Stimulated activated naive CD8-positive, alpha-beta T cell treated with anti-CD3 and anti-CD28 coated beads, Interleukin-15, Interleukin-2, amounts not matched to agents 100 U/mL and 50 U/mL, for 24 hours (primary cell): ENCODE results near the gene PCYOX1L.
"Not testable (repeated sequence)": the region's sequence is repeated elsewhere in the genome, so short reads cannot be mapped to it uniquely, and the experiment has no call there.

Experiments
- ATAC-seq: fragments of 150-1000 bp; cut with Tn5 transposase; one replicate; pipeline ENCODE4 v1.10.0; 2021
- DNase-seq: peaks from one replicate; pipeline ENCODE4 v3.0.0; 2021

The PCYOX1L gene

DNA sequence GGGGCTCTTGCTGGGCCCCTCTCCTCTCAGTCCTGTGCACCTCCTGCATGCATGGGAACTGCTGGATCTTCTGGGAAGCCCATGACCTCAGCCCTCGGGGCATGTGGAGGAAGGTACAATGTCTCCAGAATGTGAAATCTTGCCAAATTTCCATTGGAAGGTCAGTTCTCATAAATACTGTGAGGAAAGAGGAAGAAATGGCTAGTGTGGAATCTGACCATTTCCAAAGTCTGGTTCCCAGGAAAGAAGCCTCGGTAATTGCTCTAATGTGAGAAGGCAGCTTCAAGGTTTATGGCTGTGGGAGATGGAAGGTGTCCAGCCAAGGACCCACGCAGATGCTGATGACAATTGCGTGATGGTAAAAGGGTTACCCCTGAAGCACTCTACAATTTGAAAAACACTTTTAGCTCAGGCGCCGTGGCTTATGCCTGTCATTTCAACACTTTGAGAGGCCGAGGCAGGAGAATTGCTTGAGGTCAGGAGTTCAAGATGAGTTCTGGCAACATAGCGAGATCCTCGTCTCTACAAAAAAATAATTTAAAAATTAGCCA is 29.3 kb downstream of the PCYOX1L start:
- DNase-seq (no peak), ATAC-seq (no peak)

GRCh38 chr5:149387982-149388381 is 30.1 kb downstream of the PCYOX1L start:
- ATAC-seq = no peak
- DNase-seq = no peak

DNA sequence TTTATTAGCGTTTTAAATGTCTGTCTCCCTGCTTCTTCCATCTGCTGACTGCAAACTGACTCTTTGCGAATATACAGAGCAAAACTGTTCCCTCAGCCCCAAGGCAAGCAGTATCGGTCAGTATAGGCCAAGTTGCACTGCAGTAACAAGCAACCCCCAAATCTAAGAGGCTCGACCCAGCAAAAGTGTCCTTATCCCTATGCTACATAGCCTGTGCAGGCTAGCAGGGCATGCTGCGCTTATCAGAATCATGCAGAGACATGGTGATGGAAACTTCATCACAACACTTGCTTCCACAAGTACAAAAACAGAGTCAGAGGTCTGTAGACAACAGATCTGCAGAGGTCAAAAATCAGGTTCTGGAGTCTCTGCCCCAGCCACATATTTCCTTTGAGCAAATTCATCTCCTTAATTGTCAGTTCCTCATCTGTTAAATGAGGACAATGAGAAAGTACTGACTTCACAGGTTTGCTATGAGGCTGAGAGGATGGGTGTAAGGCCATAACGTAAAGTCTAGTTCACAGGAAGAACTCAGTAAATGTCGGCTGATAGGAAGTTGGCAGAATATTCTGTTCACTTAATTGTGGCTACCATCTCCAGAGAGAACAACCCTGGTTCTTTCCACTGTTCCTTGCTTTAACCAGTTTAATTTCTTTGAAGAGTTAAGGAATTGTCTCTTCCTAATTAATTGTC is 30.8 kb downstream of the PCYOX1L start:
- ATAC-seq (no peak), DNase-seq (no peak)

DNA sequence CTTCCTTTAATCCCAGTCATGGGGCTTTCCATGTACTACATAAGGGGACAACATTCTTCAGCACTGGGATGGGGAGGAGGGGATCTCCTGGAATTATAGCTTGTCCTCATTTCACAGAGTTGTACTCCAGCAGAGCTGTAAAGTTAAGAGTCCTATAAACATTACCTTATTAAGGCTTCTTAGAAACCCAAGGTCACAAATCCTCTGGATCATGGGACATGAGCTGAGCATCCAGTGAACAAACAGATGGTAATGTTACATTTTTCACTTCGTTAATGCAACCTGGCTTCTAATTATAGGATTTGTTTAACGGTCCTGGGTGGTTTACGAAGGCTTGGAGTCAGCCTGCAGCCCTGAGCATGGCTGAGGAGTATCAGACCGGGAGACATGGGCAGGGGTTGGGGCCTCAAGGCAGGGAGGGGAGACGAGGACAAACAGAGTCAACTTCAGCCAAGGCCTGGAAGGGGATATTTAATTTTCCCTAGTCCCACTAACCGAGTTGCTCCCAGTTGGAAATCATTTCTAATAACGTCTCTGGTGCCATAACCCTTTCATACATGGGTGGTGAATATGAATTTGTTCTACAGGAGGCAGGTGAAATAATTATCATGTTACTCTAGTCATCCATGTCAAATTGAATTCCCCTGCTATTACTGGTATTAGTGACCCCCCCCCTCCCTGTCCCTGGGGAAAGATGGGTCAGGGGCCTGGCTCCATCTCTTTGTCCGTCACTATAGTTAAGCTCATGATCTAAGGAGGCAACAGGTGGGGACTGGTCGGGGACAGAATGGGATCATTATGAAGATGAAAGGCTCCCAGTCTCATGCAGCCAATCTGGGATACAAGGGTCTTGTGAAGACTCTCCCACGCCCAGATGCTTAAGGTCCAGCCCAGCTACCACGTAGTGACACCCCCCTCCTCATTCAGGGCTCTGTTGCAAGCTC is 32.0 kb downstream of the PCYOX1L start:
- DNase-seq (no peak), ATAC-seq (no peak)

GRCh38 chr5:149391076-149391475 is 33.2 kb downstream of the PCYOX1L start:
- not testable (repeated sequence) for DNase-seq, ATAC-seq

DNA sequence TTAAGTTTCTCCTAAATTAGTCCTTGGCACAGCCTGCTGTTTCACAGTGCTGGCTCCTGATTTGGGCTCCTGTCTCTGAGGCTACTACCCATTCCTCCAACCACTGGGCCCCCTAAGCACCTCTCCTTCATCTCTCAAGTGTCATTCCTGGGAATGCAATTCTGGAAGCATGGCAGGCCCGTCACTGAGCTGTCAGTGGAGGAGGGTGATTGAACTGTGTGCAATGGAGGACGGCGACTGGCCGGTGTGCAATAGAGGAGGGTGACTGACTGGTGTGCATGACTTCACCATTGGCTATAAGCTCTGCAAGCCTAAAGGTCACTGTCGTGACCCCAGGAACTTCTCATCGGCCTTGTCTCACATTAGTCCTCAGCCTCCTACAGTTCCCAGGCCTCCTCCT is 33.7 kb downstream of the PCYOX1L start:
- DNase-seq (no peak), ATAC-seq (no peak)

- peak; percentile 49 for ATAC-seq
- no peak for DNase-seq
These were observed 34.9 kb downstream of the PCYOX1L start for GRCh38 chr5:149392718-149393117.

- ATAC-seq, DNase-seq: not testable (repeated sequence)
These were observed 37.1 kb downstream of the PCYOX1L start for GRCh38 chr5:149394996-149395395.

GRCh38 chr5:149397530-149397929 is 39.7 kb downstream of the PCYOX1L start:
- ATAC-seq (no peak), DNase-seq (no peak)

- DNase-seq, ATAC-seq: not testable (repeated sequence)
These were observed 41.0 kb downstream of the PCYOX1L start for GRCh38 chr5:149398747-149399266.

DNA sequence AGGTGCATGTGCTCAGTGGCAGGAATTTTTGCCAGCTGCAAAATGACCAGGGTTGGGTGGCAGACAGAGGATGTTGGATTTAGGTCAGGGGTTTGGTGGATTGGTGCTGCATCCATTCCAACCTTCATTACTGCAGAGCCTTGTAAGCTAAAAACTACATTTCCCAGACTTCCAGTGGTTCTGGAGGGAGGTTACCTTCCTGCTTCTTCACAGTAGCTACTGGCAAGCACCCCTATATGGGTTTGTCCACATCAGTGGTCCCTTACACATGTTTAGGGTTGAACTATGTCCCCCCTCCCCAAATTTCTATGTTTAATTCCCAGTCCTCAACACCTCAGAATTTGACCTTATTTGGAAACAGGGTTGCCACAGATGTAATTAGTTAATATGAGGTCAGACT is 41.9 kb downstream of the PCYOX1L start:
- DNase-seq (no peak), ATAC-seq (no peak)

GRCh38 chr5:149400304-149400703 is 42.5 kb downstream of the PCYOX1L start:
- no peak for ATAC-seq
- no peak for DNase-seq

DNA sequence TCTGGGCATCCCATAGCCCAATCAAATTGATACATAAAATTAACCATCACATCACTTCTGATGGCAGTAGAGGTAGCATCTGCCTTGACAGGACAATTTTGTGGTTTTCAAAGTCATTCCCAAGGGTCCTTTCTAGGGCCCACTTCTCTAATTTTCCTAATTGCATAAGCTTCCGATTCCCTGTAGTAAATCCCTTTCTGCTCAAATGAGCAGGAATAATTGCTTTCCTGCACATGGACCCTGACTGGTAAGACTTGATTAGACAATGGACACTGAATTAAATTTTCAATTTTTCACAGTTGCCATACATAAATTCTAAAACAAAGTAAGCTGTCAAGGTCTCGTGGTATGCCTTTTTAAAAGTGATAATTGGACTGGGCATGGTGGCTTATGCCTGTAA is 43.2 kb downstream of the PCYOX1L start:
- DNase-seq (no peak), ATAC-seq (no peak)

DNA sequence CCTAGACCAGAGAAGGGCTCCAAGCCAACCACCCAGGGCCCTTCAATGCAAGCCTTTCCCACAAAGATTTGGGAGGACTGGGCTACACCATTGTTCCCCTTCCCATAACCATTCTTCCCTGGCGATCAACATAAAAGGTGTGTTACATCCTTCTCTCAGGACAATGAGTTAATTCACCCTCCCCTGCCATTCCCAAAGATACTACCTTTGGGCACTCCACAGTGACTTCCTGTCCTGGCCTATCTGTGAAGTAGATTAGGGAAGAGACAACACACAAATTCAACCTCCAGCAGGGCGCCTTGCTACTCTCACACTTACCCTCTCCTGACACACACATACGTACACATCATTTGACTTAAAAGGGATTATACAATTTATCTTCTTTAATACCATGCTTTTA is 44.4 kb downstream of the PCYOX1L start:
- ATAC-seq (no peak), DNase-seq (no peak)

- DNase-seq = no peak
- ATAC-seq = no peak
These were observed 46.3 kb downstream of the PCYOX1L start for GRCh38 chr5:149403923-149404745.

GRCh38 chr5:149404746-149405549 is 47.1 kb downstream of the PCYOX1L start:
- DNase-seq (no peak), ATAC-seq (no peak)

DNA sequence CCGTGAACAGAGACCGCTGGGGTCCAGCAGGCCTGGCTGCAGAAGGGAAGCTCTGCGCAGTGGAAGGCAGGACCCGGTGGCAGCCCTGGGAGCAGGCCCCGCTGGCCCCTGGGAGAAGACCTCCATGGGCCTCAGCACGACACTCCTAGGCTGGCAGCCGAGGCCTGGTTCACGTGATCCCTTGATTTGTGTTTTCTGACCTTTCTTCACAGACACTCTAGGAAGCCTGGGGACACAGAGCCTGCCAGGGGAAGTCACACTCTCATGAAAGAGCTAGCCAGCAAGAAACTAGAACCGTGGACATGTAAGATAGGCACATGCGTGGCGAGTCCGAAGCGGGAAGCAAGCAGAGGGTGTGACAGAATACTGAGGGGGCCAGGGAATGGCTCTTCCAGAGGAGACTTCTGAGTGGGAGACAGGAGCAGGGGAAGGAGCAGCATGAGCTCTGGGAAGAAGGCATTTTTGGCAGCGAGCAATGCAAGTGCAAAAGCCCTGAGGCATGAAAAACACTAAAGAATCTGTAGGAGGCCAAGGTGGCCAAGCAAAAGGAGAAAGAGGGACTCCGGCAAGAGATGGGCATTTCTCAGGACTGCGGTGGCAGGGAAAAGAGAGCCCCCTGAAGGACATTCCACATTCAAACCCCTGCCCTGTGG is 47.8 kb downstream of the PCYOX1L start:
- DNase-seq (no peak), ATAC-seq (no peak)

- ATAC-seq (no peak), DNase-seq (no peak)
These were observed 48.5 kb downstream of the PCYOX1L start for GRCh38 chr5:149406203-149406978.

- no peak for DNase-seq
- ATAC-seq = no peak
These were observed 49.1 kb downstream of the PCYOX1L start for GRCh38 chr5:149406979-149407306.
